SK-N-SH (cell line): ENCODE results near the gene PLAC9. TPM values are rescaled to one million over a fixed set of nuclear protein-coding genes. Genes with fewer than 3 reads are reported as not detected.

Experiments used
- CTCF ChIA-PET: fragments of 300-600, 350-600 bp; formaldehyde crosslinking; extraction: SDS; loops from one replicate; lab custom pipeline; 2021; lab: Yijun Ruan, JAX
- POLR2A ChIA-PET: fragments of 350-600 bp; sonication (Branson Sonifier 250); formaldehyde crosslinking; extraction: SDS; loops from one replicate; lab custom pipeline; 2020; ENCODE audit warnings: antibody characterized with exemption, inconsistent platforms; lab: Yijun Ruan, JAX
- DNase-seq: peaks from one replicate; pipeline ENCODE4 v3.0.0; 2012
- H2AFZ ChIP-seq: fragments of 200-600 bp; sonication (generic); 2 replicates; pipeline ENCODE4 v1.8.1; 2016; ENCODE audit warnings: antibody characterized with exemption, mild to moderate bottlenecking, low read depth
- H3F3A ChIP-seq: fragments of 200-600 bp; sonication (generic); replicated peaks from 2 replicates; pipeline ENCODE3; 2016; ENCODE audit warnings: antibody characterized with exemption, mild to moderate bottlenecking; ENCODE audit not compliant: insufficient read depth
- H3K27ac ChIP-seq, 2 experiments: fragments of 200-500 bp in 1 of 2; fragments of 200-600 bp in 1 of 2; sonication (Bioruptor generic) in 1 of 2; sonication (generic), shearing (Covaris generic) in 1 of 2; 2 replicates each; pipeline versions ENCODE4 v1.5.1 to v1.6.1; 2014 to 2016; ENCODE audit warnings: low read depth in 2 of 2, inconsistent platforms in 1 of 2, low read length in 1 of 2, mild to moderate bottlenecking in 1 of 2, mixed read lengths in 1 of 2
- H3K27me3 ChIP-seq: fragments of 200-600 bp; sonication (generic), shearing (Covaris generic); 2 replicates; pipeline ENCODE4 v1.6.1; 2016; ENCODE audit warnings: mixed run types; ENCODE audit not compliant: insufficient read depth
- H3K36me3 ChIP-seq, 2 experiments: fragments of 200-500 bp in 1 of 2; fragments of 200-600 bp in 1 of 2; sonication (Bioruptor generic) in 1 of 2; sonication (generic) in 1 of 2; replicated peaks in 1 of 2; 2 replicates each; pipeline versions ENCODE3 to v1.5.1; 2014 to 2016; ENCODE audit warnings: low read length in 1 of 2, mild to moderate bottlenecking in 1 of 2; ENCODE audit not compliant: insufficient read depth in 2 of 2, control insufficient read depth in 1 of 2
- H3K4me1 ChIP-seq, 2 experiments: fragments of 200-500 bp in 1 of 2; fragments of 200-600 bp in 1 of 2; sonication (Bioruptor generic) in 1 of 2; sonication (generic), shearing (Covaris generic) in 1 of 2; 2 replicates each; pipeline versions ENCODE4 v1.5.1 to v1.6.1; 2014 to 2016; ENCODE audit warnings: low read depth in 1 of 2, low read length in 1 of 2, mixed run types in 1 of 2; ENCODE audit not compliant: insufficient read depth in 2 of 2, control insufficient read depth in 1 of 2
- H3K4me2 ChIP-seq: fragments of 200-600 bp; sonication (generic), shearing (Covaris generic); 2 replicates; pipeline ENCODE4 v1.6.1; 2017; ENCODE audit warnings: mixed run types
- H3K4me3 ChIP-seq, 2 experiments: fragments of 200-500 bp in 1 of 2; fragments of 200-600 bp in 1 of 2; sonication (Bioruptor generic) in 1 of 2; sonication (generic), shearing (Covaris generic) in 1 of 2; 2 replicates each; pipeline versions ENCODE4 v1.5.1 to v1.8.1; 2014 to 2016; ENCODE audit warnings: low read depth in 2 of 2, inconsistent platforms in 1 of 2, low read length in 1 of 2, mild to moderate bottlenecking in 1 of 2, mixed read lengths in 1 of 2, moderate library complexity in 1 of 2
- H3K79me2 ChIP-seq: fragments of 200-600 bp; sonication (generic); 2 replicates; pipeline ENCODE4 v1.8.1; 2017; ENCODE audit warnings: mild to moderate bottlenecking; ENCODE audit not compliant: insufficient read depth
- H3K9ac ChIP-seq: fragments of 200-600 bp; sonication (generic); 2 replicates; pipeline ENCODE4 v1.6.1; 2017; ENCODE audit warnings: mixed run types
- H3K9me2 ChIP-seq: fragments of 200-600 bp; sonication (generic); 2 replicates; pipeline ENCODE4 v1.6.1; 2017; ENCODE audit warnings: mixed run types
- H3K9me3 ChIP-seq: fragments of 200-600 bp; sonication (generic); 2 replicates; pipeline ENCODE4 v1.6.1; 2017; ENCODE audit warnings: mixed run types, mild to moderate bottlenecking, moderate library complexity
- H4K20me1 ChIP-seq: fragments of 200-600 bp; sonication (generic); 2 replicates; pipeline ENCODE4 v1.6.1; 2017; ENCODE audit warnings: mild to moderate bottlenecking, mixed run types; ENCODE audit not compliant: insufficient read depth
- EP300 ChIP-seq, 2 experiments: IDR thresholded peaks; 2 replicates each; pipeline versions ENCODE4 v1.4.0 to v1.6.1; 2012; ENCODE audit warnings: borderline replicate concordance in 1 of 2, low read depth in 1 of 2, low read length in 1 of 2
- EZH2phosphoT487 ChIP-seq: fragments of 200-600 bp; sonication (generic); IDR thresholded peaks from 2 replicates; pipeline ENCODE4 v1.6.1; 2017; ENCODE audit warnings: low read depth, mixed run types, mild to moderate bottlenecking, antibody characterized with exemption, moderate library complexity, borderline replicate concordance
- FOSL2 ChIP-seq: IDR thresholded peaks from 2 replicates; pipeline ENCODE4 v1.4.0; 2012; ENCODE audit warnings: low read depth, mild to moderate bottlenecking, moderate library complexity, borderline replicate concordance
- FOXM1 ChIP-seq: IDR thresholded peaks from 2 replicates; pipeline ENCODE4 v1.4.0; 2012; ENCODE audit warnings: low read depth, mild to moderate bottlenecking
- IRF3 ChIP-seq: fragments of 150-350 bp; IDR thresholded peaks from 2 replicates; pipeline ENCODE4 v1.6.1; 2016; ENCODE audit warnings: mild to moderate bottlenecking, low read depth, low read length
- JUND ChIP-seq: IDR thresholded peaks from 2 replicates; pipeline ENCODE4 v1.4.0; 2012
- MAX ChIP-seq: IDR thresholded peaks from 2 replicates; pipeline ENCODE4 v1.4.0; 2012; ENCODE audit warnings: low read depth
- MEF2A ChIP-seq: IDR thresholded peaks from 2 replicates; pipeline ENCODE4 v1.4.0; 2012; ENCODE audit warnings: low read depth, borderline replicate concordance
- NFIC ChIP-seq: IDR thresholded peaks from 2 replicates; pipeline ENCODE4 v1.4.0; 2012; ENCODE audit warnings: borderline replicate concordance
- NRF1 ChIP-seq: IDR thresholded peaks from 2 replicates; pipeline ENCODE4 v1.6.1; 2012; ENCODE audit warnings: low read depth, mild to moderate bottlenecking, low read length
- PBX3 ChIP-seq: IDR thresholded peaks from 2 replicates; pipeline ENCODE4; 2012
- RCOR1 ChIP-seq: fragments of 150-350 bp; IDR thresholded peaks from 2 replicates; pipeline ENCODE4 v1.6.1; 2017; ENCODE audit warnings: antibody characterized with exemption, low read length
- RFX5 ChIP-seq: IDR thresholded peaks from 2 replicates; pipeline ENCODE4 v1.6.1; 2012; ENCODE audit warnings: mild to moderate bottlenecking, improper control_type of control experiment, low read length
- SMC3 ChIP-seq: IDR thresholded peaks from 2 replicates; pipeline ENCODE4 v1.6.1; 2012; ENCODE audit warnings: low read depth, low read length, improper control_type of control experiment
- TAF1 ChIP-seq: IDR thresholded peaks from 2 replicates; pipeline ENCODE4 v1.6.1; 2012; ENCODE audit warnings: low read depth, mild to moderate bottlenecking, low read length, moderate library complexity, borderline replicate concordance
- USF2 ChIP-seq: fragments of 150-350 bp; IDR thresholded peaks from 2 replicates; pipeline ENCODE4 v1.6.1; 2017; ENCODE audit warnings: antibody characterized with exemption, low read length, low read depth, borderline replicate concordance
- YY1 ChIP-seq: IDR thresholded peaks from 2 replicates; pipeline ENCODE4 v1.4.0; 2012; ENCODE audit warnings: low read depth, mild to moderate bottlenecking
- ZBTB33 ChIP-seq: IDR thresholded peaks from 2 replicates; pipeline ENCODE4 v1.4.0; 2012; ENCODE audit warnings: low read depth, borderline replicate concordance
- WGBS: methylation state at CpG from one replicate; pipeline ENCODE4 v1.1.6; 2017; ENCODE audit warnings: low lambda C conversion rate; 5-methylcytosine and 5-hydroxymethylcytosine counted together
- polyA plus RNA-seq, 3 experiments: library from polyadenylated mRNA; depleted of rRNA; stranded (reverse); fragments of >200 nt; gene quantifications; 2 replicates each; pipeline ENCODE4 v1.2.3, GENCODE V29; 2012

Gene PLAC9
- polyA plus RNA-seq, 1 of the 3 experiments (the other 2 are of a cell fraction) = 0.21 TPM

GRCh38 chr10:80171248-80171660 lies 38.7 kb downstream of the PLAC9 start:
- Histone ChIP-seq H3K27me3 (no peaks in the 10 kb centered on the region), H3F3A (no peaks in the 10 kb centered on the region), H3K79me2 (no peaks in the 10 kb centered on the region), H3K36me3 (peaks cover 0 to 9% of the 10 kb centered on the region in 2 experiments), H3K9ac (no peak overlapping the region), H3K27ac (no peak overlapping the region), H3K9me3 (no peaks in the 10 kb centered on the region), H4K20me1 (0 out of 2 replicates have a peak, but pooled peaks cover 13% of the 10 kb centered on the region), H3K9me2 (no peaks in the 10 kb centered on the region), H3K4me2 (no peak overlapping the region), H2AFZ (no peak overlapping the region), H3K4me3 (no peak overlapping the region)
- POLR2A ChIA-PET = no interaction called here
- no peak for DNase-seq
- 97% methylated on average over 5 of the region's 7 CpGs for WGBS
- CTCF ChIA-PET = interaction anchor here (0.7 to 1.3 kb wide), 2 partner anchors 25 to 52 kb away, joined by 3 to 4 read pairs; no protein-coding TSS in a partner anchor
- TF ChIP-seq USF2 (no peak), MAX (no peak), FOXM1 (no peak), RFX5 (no peak), IRF3 (no peak), EP300 (IDR thresholded peaks at IDR 0.05; ENCODE audit: borderline replicate concordance in 1 of 2, low read depth in 1 of 2, low read length in 1 of 2) (no peak), TAF1 (no peak)
- TF ChIP-seq, all 33 proteins: peak for 0
- H3K4me1 ChIP-seq = peaks cover 0 to 2% of the 10 kb centered on the region in 2 experiments; a peak in 1 of 4 replicates

GRCh38 chr10:80172896-80173295 lies 40.4 kb downstream of the PLAC9 start:
- no peaks in the 10 kb centered on the region; a peak in 2 of 4 replicates for H3K4me1 ChIP-seq
- 75% methylated on average over 4 of the region's 5 CpGs for WGBS
- no peak overlapping the region for H3K27ac ChIP-seq
- H4K20me1 ChIP-seq = peaks cover 13% of the 10 kb centered on the region; the same call in 1 of the 2 replicates
- no peaks in the 10 kb centered on the region for H3K79me2 ChIP-seq
- no peaks in the 10 kb centered on the region for H3K9me2 ChIP-seq
- ChIA-PET CTCF (interaction anchor here (0.9 to 1.1 kb wide), 2 partner anchors 11 to 29 kb away, joined by 3 read pairs; no protein-coding TSS in a partner anchor), POLR2A (no interaction called here)
- H3F3A ChIP-seq = no peaks in the 10 kb centered on the region
- H2AFZ ChIP-seq = no peak overlapping the region
- H3K4me3 ChIP-seq = no peak overlapping the region
- no peak overlapping the region for H3K9ac ChIP-seq
- H3K36me3 ChIP-seq = peaks cover 0 to 9% of the 10 kb centered on the region in 2 experiments
- H3K27me3 ChIP-seq = no peaks in the 10 kb centered on the region
- H3K4me2 ChIP-seq = no peak overlapping the region
- no peak for DNase-seq
- no peaks in the 10 kb centered on the region for H3K9me3 ChIP-seq
- TF ChIP-seq USF2 (no peak), RCOR1 (no peak), NFIC (no peak), NRF1 (no peak), ZBTB33 (no peak), IRF3 (no peak), JUND (no peak), YY1 (no peak), MEF2A (no peak), FOXM1 (no peak), PBX3 (no peak), FOSL2 (no peak), SMC3 (no peak), EZH2phosphoT487 (no peak)
